GM12891 (cell line): ENCODE results near the gene ILRUN.
A peak's percentile ranks its signal among the peaks of the same experiment; 100 is the strongest.
"Not testable (repeated sequence)": the region's sequence is repeated elsewhere in the genome, so short reads cannot be mapped to it uniquely, and the experiment has no call there.

Source experiments
- DNase-seq: peaks from one replicate; pipeline ENCODE4 v3.0.0; 2011; ENCODE audit warnings: low spot score; ENCODE audit not compliant: insufficient read length
- FAIRE-seq: peaks from 2 replicates; lab custom pipeline; 2011; peaks lifted over from hg19 to GRCh38; lab: Jason Lieb, UNC
- PAX5 ChIP-seq: IDR thresholded peaks from 2 replicates; pipeline ENCODE4 v1.6.1; 2011; ENCODE audit warnings: low read length, moderate library complexity, mild to moderate bottlenecking; ENCODE audit not compliant: insufficient read depth, severe bottlenecking
- POLR2A ChIP-seq: IDR thresholded peaks from 2 replicates; pipeline ENCODE4 v1.6.1; 2011; ENCODE audit warnings: low read depth, low read length, control low read depth
- POLR2AphosphoS5 ChIP-seq: IDR thresholded peaks from 2 replicates; pipeline ENCODE4 v1.6.1; 2011; ENCODE audit warnings: low read depth, low read length, control low read depth
- POU2F2 ChIP-seq: IDR thresholded peaks from 2 replicates; pipeline ENCODE4 v1.6.1; 2011; ENCODE audit warnings: low read depth, mild to moderate bottlenecking, control low read depth, low read length, moderate library complexity
- SPI1 ChIP-seq: IDR thresholded peaks from 2 replicates; pipeline ENCODE4 v1.6.1; 2011; ENCODE audit warnings: low read depth, low read length, control low read depth
- TAF1 ChIP-seq: IDR thresholded peaks from 2 replicates; pipeline ENCODE4 v1.6.1; 2011; ENCODE audit warnings: low read depth, low read length, control low read depth

Gene ILRUN

DNA sequence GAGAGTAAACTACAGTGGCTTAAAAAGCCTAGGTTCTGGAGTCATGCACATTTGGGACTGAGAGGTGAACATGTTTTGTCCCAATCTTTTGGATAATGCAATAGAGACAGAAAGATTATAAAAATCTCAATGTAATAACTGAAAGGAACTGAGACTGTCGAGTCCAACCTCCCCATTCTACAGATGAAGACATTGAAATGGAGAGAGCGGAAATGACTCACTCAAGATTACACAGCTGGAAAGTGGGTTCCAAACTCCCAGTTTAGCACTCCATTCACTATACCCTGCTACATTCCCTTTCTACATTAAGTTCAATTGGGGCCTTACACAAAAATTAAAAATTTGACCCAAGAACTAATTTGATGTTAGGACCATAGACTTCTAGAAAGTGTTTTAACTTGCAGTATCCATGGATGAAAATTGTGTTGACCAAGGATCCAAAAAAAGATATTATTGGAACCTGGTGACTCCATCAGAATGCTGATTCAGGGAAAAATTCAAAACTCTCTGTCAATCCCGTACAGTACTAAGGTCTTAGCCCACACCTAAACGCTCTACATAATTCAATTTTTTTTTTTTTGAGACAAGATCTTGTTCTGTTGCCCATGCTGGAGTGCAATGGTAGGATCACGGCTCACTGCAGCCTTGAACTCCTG is 1.5 kb upstream of the ILRUN start:
- no peak for TF ChIP-seq POLR2AphosphoS5
- no peak for TF ChIP-seq POLR2A
- peak; percentile 71 for TF ChIP-seq SPI1
- DNase-seq (no peak), FAIRE-seq (no peak)

DNA sequence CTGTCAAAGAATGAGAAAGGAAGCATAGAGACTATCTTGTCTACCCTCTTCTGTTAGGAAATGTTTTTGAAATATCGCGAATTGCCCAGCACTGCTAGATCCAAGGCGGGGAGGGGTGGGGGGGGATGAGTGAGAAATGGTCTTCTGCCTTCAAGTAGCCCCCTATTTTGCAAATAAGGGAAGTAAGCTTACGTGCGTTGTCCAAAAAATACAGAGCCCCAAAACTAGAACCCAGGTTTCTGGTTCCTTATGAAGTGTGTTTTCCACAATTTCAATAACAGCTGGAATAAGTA is 923 bp upstream of the ILRUN start:
- no peak for TF ChIP-seq POLR2AphosphoS5
- TF ChIP-seq POLR2A = no peak
- no peak for DNase-seq
- no peak for FAIRE-seq

DNA sequence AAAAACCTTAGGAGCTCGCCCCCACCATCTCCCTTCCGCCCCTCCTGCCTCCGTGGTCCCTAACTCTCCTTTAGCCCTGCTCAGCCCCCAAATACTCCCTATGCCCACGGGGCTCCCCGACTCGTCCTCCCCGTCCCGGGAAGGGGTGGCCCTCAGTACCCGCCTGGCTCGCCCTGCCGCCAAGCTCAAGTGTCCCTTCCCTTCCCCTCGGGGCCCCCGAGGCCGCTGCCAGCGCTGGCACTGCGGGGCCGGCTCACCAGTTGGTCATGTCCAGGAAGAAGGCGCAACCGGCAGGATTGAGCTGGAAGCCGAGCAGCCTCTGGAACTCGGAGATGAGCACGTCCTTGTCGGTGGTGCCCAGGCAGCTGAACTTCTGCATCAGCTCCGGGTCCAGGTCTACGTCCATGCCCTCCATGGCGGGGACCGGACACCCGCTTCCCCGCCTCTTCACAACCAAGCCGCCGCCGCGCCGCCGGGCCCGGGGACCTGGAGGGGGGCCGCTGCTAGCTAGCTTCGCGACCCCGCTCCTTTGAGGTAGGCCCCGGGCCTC is 303 bp downstream of the ILRUN start:
- FAIRE-seq = no peak
- no peak for DNase-seq
- TF ChIP-seq POU2F2 = no peak
- TF ChIP-seq PAX5 = no peak
- no peak for TF ChIP-seq POLR2AphosphoS5
- TF ChIP-seq TAF1 = no peak; the same call in 1 of the 2 replicates
- TF ChIP-seq POLR2A = no peak; the same call in 1 of the 2 replicates
- TF ChIP-seq SPI1 = no peak

DNA sequence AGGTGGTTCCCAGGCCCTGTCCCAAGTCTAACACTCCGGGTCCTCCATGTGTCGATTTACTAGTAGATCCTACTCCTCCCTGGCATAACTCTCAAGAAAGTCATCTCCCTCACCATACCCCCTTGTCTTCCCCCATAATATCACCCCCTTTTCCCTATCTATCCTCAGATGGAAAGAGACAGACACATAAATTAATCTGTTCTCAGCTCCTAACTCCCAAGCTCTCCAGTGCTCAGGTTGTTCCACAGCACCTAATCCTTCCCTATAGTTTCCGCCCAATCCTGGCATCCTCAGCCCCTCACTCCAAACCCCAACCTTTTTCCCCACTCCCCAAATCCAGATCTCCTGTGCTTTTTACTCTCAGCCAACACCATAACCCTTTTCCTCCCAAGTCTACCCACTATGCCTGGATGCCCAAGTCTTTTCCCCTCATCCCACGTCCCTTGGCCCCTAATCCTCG is 808 bp downstream of the ILRUN start:
- no peak for TF ChIP-seq POLR2AphosphoS5
- TF ChIP-seq TAF1 = no peak
- no peak for TF ChIP-seq PAX5
- TF ChIP-seq SPI1 = no peak
- no peak for TF ChIP-seq POLR2A
- no peak for TF ChIP-seq POU2F2
- FAIRE-seq (no peak), DNase-seq (no peak)

DNA sequence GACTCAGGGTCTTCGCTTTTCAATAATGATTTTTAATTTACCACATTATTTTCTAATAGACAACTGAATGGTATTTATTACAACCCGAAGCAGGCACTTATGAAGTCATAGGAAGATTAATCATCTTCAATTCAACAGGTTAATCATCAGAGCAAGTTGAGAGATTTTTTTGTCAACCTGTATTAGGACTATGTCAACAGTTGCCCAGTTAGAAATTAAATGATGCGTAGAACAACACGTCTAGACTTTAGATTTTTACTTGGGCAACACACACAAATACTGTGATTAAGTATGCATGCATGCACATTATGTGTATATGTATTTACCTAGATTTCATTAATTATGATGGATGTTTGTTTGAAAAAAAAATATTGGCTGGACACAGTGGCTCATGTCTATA is 4.3 kb downstream of the ILRUN start:
- FAIRE-seq (no peak), DNase-seq (no peak)
- TF ChIP-seq POU2F2 (no peak), TAF1 (no peak), SPI1 (no peak), POLR2AphosphoS5 (no peak), PAX5 (no peak), POLR2A (no peak)

DNA sequence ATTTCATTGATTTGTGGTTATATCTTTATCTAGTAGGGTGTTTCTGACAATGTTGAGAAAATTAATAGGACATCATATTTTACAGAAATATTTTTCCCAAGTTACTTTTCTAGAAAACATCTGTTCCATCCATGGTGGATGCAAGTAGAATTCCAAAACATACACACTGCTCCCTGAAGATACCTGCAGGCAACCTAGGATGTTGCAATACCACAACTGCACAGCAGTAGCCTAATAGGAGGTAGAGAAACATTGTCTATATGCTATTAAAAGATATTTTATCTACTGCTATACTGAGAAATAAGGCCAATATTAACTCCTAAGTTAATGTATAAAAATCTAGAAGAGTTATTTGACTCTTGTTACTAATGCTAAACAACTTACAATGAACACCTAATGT is 6.8 kb downstream of the ILRUN start:
- FAIRE-seq (no peak), DNase-seq (no peak)
- TF ChIP-seq TAF1 (no peak), PAX5 (no peak), POLR2A (no peak), SPI1 (no peak), POLR2AphosphoS5 (no peak), POU2F2 (no peak)

DNA sequence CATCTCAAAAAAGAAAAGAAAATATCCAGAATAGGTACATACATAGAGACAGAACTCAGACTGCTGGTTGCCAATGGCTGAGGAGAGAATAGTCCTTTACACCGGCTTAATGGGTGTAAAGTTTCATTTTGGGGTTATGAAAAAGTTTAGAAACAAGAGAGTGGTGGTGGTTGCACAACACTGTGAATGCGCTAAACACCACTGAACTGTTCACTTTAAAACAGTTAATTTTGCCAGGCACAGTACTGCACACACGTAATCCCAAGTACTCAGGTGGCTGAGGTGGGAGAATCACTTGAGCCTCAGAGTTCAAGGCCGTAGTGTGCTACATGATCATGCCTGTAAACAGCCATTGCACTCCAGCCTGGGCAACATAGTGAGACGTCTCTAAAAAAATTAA is 7.6 kb downstream of the ILRUN start:
- no peak for TF ChIP-seq POLR2AphosphoS5
- TF ChIP-seq SPI1 = no peak
- TF ChIP-seq TAF1 = no peak
- no peak for TF ChIP-seq POU2F2
- no peak for TF ChIP-seq POLR2A
- no peak for TF ChIP-seq PAX5
- FAIRE-seq (no peak), DNase-seq (no peak)

DNA sequence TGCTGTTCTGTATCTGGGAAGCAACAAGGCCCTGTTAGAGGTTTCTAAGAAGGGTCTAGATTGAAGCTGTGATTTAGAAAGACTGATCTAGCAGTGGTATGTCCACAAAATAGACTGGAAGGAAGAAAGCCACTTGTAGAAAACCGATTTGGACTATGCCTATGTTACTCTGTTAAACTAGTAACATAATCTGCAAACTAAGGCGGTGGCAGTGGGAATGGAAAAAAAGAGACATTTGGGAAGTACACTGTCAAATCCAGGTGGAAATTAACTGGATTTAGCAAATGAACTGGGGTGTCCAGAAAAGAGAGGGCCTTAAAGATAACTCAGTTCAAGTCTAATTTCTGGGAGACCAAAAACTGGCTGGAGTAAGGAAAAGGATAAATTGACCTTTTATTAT is 11.6 kb downstream of the ILRUN start:
- DNase-seq (no peak), FAIRE-seq (no peak)
- TF ChIP-seq PAX5 (no peak), POU2F2 (no peak), TAF1 (no peak), SPI1 (no peak), POLR2AphosphoS5 (no peak), POLR2A (no peak)

DNA sequence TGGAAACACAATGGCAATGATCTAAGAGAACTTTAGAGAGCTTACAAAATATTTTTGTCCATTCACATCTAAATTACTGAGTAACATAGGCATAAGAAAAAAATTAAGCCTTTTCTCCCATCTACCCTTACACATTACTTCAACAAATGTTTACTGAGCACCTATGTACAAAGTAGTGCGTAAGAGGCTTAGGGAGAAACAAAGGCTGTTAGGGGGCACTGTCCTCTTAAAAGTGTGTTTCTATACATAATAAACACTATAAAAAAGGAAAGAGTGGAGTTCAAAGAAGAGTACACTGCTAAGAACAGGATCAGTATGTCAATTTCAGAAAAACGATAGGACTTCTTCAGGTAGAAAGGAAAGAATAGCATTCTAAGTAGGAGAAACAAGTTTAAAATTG is 12.2 kb downstream of the ILRUN start:
- TF ChIP-seq POU2F2 (no peak), TAF1 (no peak), PAX5 (no peak)
- DNase-seq (no peak), FAIRE-seq (no peak)

DNA sequence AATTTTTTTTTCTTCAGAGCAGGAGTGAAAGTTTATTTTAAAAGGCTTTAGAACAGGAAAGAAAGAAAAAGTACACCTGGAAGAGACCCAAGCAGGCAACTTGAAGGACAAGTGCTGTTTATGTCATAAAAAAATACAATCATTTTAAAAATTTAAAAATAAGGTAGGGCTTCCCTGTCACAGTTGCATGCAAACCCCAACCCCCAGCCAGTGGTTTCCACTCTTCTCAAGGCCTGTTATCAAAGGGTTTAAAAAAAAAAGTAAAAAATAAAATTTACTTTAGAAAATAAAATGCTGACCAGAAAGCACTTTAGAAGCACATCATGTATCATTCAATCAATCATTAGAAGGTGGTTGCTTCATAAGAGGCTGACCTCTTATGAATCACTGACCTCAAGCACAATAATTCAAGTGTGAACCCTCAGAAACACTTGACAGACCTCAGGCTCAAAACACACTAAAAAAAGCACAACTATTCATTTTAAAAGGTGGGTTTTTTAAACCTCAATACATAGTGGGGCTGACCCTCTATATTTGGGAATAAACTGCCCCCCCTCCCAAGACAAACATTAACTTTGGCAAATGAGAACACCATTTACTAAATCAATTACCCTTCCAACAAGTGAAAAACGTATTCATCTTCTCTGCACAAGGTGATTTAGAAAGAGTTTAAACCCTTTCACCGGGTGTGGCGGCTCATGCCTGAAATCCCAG is 15.6 kb downstream of the ILRUN start:
- DNase-seq (no peak), FAIRE-seq (peak; percentile 59)
- TF ChIP-seq PAX5 = no peak
- TF ChIP-seq TAF1 = no peak
- no peak for TF ChIP-seq SPI1
- no peak for TF ChIP-seq POLR2A
- TF ChIP-seq POU2F2 = no peak
- no peak for TF ChIP-seq POLR2AphosphoS5

DNA sequence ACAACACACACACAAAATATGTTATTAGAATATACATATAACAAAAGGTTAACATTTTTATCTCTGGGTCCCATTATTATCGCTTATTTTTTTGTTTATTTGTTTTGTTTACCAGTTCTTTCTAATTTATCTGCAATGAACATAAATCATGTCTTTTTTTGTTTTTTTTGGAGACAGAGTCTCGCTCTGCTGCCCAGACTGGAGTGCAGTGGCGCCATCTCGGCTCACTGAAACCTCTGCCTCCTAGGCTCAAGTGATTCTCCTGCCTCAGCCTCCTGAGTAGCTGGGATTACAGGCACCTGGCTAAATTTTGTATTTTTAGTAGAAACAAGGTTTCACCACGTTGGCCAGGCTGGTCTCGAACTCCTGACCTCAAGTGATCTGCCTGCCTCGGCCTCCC is 16.3 kb downstream of the ILRUN start:
- DNase-seq, FAIRE-seq: not testable (repeated sequence)
